HFF-Myc (cell line): ENCODE measurements around the gene LCLAT1.
"Not testable (repeated sequence)": the region's sequence is repeated elsewhere in the genome, so short reads cannot be mapped to it uniquely, and the experiment has no call there.

Source experiments
- DNase-seq: peaks from one replicate; pipeline ENCODE4 v3.0.0-alpha.2; 2011; ENCODE audit warnings: low read depth; ENCODE audit errors: extremely low read depth
- H3K4me3 ChIP-seq: replicated peaks from 2 replicates; pipeline ENCODE4 v1.5.1; 2011; ENCODE audit warnings: low read depth, mild to moderate bottlenecking, control low read depth, low read length
- CTCF ChIP-seq: IDR thresholded peaks from 2 replicates; pipeline ENCODE4 v1.5.1; 2012; ENCODE audit warnings: mild to moderate bottlenecking, low read depth, low read length, control low read depth; ENCODE audit errors: missing control alignments

Gene LCLAT1

DNA sequence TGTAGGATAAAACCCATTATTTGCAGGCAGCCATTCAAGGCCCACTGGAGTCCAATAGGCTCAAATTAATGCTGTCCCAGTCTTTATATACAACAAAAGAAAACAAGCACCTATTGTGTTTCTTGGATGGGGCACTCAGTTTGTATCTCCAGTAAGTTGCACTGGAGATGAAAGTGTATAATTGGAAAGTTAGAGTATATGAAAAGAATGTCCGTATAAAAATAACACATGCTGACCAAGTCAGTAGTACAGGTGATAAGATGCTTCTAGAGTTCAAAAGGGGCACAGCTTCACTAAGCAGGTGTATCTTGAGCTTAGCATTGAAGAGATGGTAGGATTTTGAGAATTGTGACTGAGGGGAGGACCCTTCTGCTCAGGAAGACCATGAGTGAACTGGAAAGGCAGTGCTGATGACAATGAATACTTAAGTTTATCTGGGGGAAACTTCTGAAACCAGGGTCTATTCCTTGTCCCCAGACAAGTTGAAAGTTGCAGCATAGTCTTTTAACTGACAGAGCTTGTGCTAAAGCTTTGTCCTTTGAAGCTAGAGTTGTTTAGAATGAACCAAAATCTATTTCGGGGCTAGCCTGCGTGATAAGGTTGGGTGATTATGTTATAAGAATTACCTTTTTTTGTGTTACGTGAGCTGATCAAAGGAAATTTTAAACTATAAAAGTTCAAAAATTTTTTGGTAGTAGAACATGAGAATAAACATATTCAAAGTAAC is 15.2 kb downstream of the LCLAT1 start:
- no peak for TF ChIP-seq CTCF
- no peak overlapping the region for H3K4me3 ChIP-seq
- no peak for DNase-seq

- H3K4me3 ChIP-seq: no peak overlapping the region
- no peak for DNase-seq
- TF ChIP-seq CTCF: no peak
Measured at GRCh38 chr2:30463535-30463934, 16.5 kb downstream of the LCLAT1 start.

DNA sequence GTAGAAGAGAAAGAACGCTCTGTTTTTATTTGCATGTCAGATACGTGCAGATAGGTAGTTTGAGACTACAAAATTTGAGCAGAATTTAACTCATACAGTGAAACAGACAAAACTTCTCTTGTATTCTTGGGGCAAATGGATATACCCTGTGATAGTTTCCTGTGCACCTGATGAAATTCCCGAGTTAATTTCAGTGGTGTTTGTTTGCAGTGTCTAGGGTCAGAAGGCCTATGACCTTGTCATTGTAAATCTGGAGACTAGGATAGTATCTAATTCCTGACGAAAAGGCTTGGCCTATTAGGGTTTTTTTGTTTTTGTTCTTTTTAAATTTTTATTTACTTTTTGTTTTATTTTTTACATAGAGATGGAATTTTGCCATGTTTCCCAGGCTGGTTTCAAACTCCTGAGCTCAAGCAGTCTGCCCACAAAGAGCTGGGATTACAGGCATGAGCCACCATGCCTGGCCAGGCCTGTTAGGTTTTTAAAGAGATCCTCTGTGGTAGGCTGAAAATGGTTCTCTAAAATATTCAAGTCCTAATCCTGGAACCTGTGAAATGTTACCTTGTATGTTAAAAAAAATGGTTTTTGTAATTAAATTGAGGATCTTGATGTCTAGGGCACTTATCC is 17.6 kb downstream of the LCLAT1 start:
- no peak overlapping the region for H3K4me3 ChIP-seq
- no peak for DNase-seq
- TF ChIP-seq CTCF: no peak

- no peak overlapping the region for H3K4me3 ChIP-seq
- TF ChIP-seq CTCF: no peak
- no peak for DNase-seq
Measured at GRCh38 chr2:30465171-30465545, 18.1 kb downstream of the LCLAT1 start.

DNA sequence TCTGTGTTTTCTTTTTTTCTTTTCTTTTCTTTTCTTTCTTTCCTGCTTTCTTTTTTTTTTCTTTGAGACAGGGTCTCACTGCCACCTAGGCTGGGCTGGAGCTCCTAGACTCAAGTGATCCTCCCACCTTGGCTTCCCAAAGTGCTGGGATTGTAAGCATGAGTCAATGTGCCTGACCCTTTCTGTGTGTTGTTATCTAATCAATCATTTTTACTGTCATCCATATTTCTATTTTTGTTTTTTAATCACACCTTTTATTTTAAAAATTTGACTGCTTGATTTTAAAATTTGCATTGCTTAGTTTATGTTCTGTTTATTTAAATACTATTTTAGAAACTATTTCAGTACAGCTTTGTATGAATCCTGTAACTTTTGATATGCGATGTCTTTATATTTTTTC is 19.2 kb downstream of the LCLAT1 start:
- no peak overlapping the region for H3K4me3 ChIP-seq
- TF ChIP-seq CTCF: no peak
- DNase-seq: no peak

- not testable (repeated sequence) for DNase-seq, H3K4me3 ChIP-seq
Measured at GRCh38 chr2:30467062-30467826, 20.2 kb downstream of the LCLAT1 start.

DNA sequence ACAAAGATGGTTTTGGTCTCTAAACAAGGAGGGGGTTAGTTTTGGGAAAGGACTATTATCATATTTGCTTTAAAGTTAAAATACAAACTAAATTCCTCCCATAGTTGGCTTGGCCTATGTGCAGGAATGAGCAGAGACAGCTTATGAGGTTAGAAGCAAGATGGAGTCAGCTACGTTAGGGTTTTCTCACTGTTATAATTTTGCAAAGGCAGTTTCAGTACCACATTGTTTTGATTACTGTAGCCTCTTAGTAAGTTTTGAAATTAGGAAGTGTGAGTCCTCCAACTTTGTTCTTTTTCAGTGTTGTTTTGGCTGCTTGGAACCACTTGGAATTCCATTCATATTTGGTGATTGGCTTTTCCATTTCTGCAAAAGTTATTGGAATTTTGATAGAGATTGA is 23.4 kb downstream of the LCLAT1 start:
- no peak overlapping the region for H3K4me3 ChIP-seq
- no peak for TF ChIP-seq CTCF
- no peak for DNase-seq
